NCI-H2107 (cell line): Measurements from ENCODE around the gene PRMT9.

Source experiments
- DNase-seq: peaks from one replicate; lab custom pipeline; 2025; lab: John Stamatoyannopoulos, UW

PRMT9 gene

GRCh38 chr4:147678796-147679549, 5.0 kb downstream of the PRMT9 start:
- DNase-seq = no peak

GRCh38 chr4:147678106-147678505, 5.9 kb downstream of the PRMT9 start:
- no peak for DNase-seq

GRCh38 chr4:147674496-147674895, 9.5 kb downstream of the PRMT9 start:
- no peak for DNase-seq

DNA sequence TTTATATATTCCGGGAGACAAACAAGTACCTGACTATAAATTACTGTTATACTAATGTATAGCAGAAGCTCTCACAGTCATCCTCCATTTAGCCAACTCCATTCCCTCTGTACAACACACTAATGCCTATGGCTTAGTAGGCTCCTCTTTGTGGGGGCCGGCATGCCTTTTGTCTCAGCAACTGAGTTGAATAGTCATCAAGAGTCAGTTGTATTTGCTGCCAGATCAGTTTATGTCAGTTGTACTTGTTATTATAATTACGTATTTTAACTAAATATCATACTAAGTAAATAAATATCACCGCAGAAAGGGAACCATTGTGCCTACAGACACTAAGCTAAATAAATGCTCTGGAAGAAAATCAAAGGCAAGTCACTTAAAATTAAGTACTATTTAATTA, 9.9 kb downstream of the PRMT9 start:
- no peak for DNase-seq

DNA sequence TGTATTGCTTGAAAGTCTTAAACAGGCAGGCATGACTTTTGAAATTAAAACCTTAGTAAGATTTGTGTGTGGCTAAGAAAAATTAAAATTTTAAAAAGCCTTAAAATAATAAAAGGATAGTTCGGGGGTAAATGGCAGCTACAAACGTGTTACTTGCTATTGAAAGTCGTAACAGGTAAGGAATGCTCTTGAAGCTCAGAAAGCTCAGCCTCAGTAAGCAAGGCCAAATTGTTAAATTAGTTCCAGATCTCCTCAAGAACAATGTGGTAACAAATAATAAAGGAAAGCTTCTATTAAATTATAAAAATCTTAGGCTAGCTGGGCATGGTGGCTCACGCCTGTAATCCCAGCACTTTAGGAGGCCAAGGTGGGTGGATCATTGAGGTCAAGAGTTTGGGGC, 25.5 kb downstream of the PRMT9 start:
- no peak for DNase-seq

DNA sequence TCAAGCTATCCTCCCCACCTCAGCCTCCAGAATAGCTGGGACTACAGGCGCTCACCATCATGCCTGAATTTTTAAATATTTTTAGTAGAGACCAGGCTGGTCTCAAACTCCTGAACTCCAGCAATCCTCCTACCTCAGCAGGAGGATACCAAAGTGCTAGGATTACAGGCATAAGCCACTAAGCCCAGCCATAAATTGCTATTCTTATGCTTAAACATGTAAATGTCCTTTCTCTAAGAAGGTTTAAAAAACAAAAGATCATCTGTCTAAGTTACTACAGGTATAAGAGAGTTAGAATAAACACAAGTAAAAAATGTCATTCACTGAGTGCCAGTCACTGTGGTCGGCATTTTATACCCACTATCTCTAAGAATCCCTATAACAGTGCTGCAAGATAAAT, 28.3 kb downstream of the PRMT9 start:
- no peak for DNase-seq

GRCh38 chr4:147651563-147651962, 32.4 kb downstream of the PRMT9 start:
- no peak for DNase-seq

GRCh38 chr4:147648656-147649055, 35.3 kb downstream of the PRMT9 start:
- DNase-seq = no peak

- DNase-seq = no peak
Measured at GRCh38 chr4:147645099-147645498, 38.9 kb downstream of the PRMT9 start.

DNA sequence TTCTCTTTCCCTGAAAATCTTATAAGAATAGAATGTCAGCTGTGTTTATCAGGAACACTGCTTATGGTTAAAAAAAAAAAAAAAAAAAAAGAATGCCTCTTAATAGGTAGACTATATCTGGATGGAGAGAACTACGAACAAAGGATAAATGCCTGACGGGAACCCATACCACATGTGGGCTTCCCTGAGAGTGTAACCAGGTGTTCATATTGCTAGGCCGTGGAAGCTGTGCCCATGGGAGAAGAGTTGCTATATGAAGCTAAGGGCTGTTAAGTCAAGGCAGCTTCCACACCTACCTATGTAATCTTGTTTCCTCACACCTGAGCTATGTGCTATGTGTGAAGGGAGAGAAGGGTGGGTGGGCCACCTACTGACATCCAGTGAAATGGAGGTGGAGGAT, 39.5 kb downstream of the PRMT9 start:
- no peak for DNase-seq

GRCh38 chr4:147643616-147644015, 40.3 kb downstream of the PRMT9 start:
- no peak for DNase-seq

- no peak for DNase-seq
Measured at GRCh38 chr4:147640331-147640730, 43.6 kb downstream of the PRMT9 start.

DNA sequence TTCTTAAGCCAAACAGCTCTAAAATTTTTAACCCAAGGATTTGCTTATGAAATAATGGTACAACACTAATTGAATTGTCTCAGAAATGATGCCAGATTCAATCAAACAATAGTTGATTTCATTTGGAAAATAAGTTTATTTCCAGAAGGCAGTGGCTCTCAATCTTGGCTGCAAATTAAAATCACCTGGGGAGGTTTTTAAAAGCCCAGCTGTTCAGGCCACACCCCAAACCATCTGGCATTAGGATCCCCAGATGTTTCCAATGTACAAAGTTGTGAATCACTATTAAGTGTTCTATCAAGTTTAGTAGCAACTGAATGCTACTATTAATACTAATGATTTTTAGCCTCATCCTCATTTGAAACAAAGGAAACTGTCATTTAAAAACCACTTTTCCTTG, 44.6 kb downstream of the PRMT9 start:
- no peak for DNase-seq

DNA sequence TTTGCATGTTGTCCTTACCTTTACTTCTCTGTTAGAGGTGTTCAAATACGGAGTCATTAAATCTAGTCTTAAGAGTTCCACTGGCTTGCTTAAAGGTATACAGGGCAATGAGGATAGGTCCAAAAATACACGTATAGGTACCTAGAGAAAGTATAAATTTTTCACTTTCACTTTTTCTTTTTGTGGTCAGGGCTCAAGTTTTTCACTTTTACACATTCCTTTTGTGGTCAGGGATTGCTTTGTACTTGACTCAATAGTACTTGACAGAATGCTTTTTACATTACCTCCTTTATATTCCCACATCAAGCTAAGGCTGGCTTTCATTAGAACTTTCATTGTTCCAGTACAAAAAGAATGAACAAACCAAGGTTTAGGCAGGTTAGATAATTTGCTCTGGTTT, 45.0 kb downstream of the PRMT9 start:
- DNase-seq = no peak

DNA sequence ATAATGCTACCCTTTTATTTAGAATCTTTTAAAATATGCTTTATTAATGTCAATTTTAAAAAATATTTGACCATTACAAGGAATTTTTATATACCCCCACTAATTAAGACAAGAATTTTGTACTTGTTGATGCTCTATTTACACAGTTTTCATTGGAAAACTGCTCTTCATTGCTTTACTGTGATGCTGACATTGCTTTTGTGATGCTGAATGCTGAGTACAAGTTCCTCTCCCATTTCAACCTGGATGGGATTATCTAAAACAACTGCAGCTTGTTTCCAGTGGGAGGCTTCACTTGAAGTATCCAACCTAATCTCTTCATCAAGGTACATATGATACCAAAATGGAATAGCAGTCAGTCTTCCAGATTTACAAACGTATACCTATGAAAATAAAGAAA, 45.6 kb downstream of the PRMT9 start:
- DNase-seq = no peak

DNA sequence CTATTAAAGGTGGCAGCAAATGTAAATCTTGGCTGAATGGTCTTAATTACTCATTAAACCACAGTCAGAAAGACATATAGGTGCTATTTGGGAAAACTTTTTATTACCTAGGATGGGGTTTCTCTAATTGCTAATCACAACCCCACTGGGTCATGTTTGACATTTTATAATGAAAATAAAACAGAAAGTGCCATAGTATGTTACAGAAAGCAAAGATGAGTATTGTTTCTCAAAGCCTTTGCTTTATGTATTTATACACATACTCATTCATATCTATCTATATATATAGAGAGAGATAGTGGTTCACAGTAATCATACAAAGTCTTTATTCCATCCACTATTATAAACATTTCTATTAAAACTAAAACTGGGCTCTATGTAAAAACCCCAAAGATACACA, 48.6 kb downstream of the PRMT9 start:
- DNase-seq = no peak

- DNase-seq = no peak
Measured at GRCh38 chr4:147633643-147634042, 50.3 kb downstream of the PRMT9 start.

DNA sequence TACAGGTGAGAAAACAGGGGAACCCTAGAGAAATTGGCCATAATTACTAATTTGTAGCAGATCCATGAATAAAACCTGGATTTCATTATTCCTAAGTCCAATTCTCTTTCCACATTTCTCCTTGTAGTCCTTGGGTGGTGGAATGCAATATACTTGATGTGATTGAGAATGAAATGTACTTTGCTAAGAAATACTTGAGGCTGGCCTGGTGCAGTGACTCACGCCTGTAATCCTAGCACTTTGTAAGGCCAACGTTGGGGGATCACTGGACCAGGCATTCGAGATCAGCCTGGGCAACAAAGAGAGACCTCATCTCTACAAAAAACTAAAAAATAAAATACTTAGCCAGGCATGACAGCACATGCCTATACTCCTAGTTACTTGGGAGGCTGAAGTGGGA, 50.9 kb downstream of the PRMT9 start:
- DNase-seq = no peak

DNA sequence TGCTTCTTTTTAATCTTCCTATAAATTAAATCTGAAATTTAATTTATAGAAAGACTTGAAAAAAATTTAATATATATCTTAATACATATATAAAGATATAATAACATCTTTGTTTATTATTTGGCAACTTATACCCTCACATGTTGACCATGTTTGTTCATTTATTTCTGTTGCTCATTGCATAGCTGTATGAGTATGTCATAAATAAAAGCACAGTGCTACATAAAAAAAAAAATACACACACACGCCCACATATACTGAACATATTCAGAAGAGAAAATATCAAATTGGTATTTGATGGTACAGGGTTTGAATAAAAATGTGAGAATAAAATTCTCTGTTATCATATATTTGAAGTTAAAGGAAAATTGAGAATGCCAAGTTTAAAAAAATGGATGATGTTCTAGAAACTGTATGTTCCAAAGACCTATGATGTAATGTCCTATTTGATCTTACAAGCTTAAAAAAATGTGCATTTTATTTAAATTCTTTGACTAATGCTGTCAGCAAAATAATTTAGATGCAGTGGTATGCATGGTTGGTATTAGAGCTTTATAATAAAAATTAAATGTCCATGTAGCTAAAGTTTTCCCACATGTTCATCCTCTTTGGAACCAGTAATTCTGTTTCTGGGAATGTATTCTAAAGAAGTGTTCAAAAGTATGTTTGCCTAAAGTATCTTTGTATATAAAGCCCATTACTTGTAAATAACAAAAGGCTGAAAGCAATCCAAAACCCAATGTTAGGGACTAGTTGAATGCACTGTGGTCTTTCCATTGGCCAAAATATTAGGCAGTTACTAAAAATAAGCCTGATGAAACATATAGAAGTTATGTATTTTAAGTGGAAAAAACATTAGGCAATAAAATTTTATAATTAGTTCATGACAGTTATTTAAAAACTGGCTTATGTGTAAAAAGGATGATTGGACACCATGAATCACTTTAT, 53.9 kb downstream of the PRMT9 start:
- no peak for DNase-seq

DNA sequence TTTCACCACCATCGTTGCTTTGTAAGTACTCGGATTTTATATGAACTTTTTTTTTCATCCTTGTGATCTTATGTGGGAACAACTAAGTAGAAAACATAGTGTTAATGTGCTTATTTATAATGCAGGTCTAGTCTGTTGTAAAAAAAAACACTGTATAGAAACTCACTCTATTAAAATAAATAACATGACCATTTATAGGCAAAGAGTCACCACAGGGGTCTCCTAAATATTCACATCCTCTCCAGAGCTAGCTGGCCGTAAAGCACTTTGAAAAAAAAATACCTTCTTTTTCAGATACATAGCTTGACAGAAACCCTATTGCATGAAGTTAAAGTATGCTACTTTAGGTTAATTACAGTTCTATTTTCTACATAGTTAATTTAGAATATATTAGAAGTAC, 55.5 kb downstream of the PRMT9 start:
- no peak for DNase-seq

- DNase-seq = no peak
Measured at GRCh38 chr4:147626903-147627302, 57.1 kb downstream of the PRMT9 start.

GRCh38 chr4:147625733-147626132, 58.2 kb downstream of the PRMT9 start:
- no peak for DNase-seq

- no peak for DNase-seq
Measured at GRCh38 chr4:147620315-147620714, 63.6 kb downstream of the PRMT9 start.
